Left kidney (tissue), 2 donors: ENCODE measurements around the gene FAM120B. TPM values are rescaled to one million over a fixed set of nuclear protein-coding genes. Genes with fewer than 3 reads are reported as not detected.

Experiments
- DNase-seq: peaks from one replicate; pipeline ENCODE4 v3.0.0-alpha.2; 2013
- polyA plus RNA-seq: library from polyadenylated mRNA; unstranded; fragments of 120-200 nt; gene quantifications from one replicate; pipeline ENCODE4 v1.2.1, GENCODE V29; 2013; ENCODE audit not compliant: insufficient read length

Gene FAM120B
- polyA plus RNA-seq, 1 donor = 39.9 TPM

- no peak for DNase-seq
These were observed 111.3 kb downstream of the FAM120B start for GRCh38 chr6:170417881-170418280.

- DNase-seq = no peak
These were observed 113.7 kb downstream of the FAM120B start for GRCh38 chr6:170420283-170420682.

GRCh38 chr6:170420791-170421776, 114.5 kb downstream of the FAM120B start:
- no peak for DNase-seq

- DNase-seq = no peak
These were observed 115.4 kb downstream of the FAM120B start for GRCh38 chr6:170421921-170422320.

- DNase-seq = no peak
These were observed 116.5 kb downstream of the FAM120B start for GRCh38 chr6:170423030-170423429.

- no peak for DNase-seq
These were observed 117.5 kb downstream of the FAM120B start for GRCh38 chr6:170423814-170424603.

- no peak for DNase-seq
These were observed 118.1 kb downstream of the FAM120B start for GRCh38 chr6:170424604-170425126.

GRCh38 chr6:170429450-170429849, 122.9 kb downstream of the FAM120B start:
- DNase-seq = peak; percentile 57

- DNase-seq = no peak
These were observed 126.9 kb downstream of the FAM120B start for GRCh38 chr6:170433163-170434116.

- DNase-seq = no peak
These were observed 127.7 kb downstream of the FAM120B start for GRCh38 chr6:170434117-170434820.

GRCh38 chr6:170434821-170435155, 128.2 kb downstream of the FAM120B start:
- DNase-seq = no peak

- no peak for DNase-seq
These were observed 129.2 kb downstream of the FAM120B start for GRCh38 chr6:170435766-170436165.

- DNase-seq = no peak
These were observed 129.8 kb downstream of the FAM120B start for GRCh38 chr6:170436209-170436809.

- no peak for DNase-seq
These were observed 131.3 kb downstream of the FAM120B start for GRCh38 chr6:170437719-170438401.

GRCh38 chr6:170438402-170438753, 131.8 kb downstream of the FAM120B start:
- DNase-seq = peak; percentile 93

GRCh38 chr6:170438861-170439260, 132.3 kb downstream of the FAM120B start:
- no peak for DNase-seq

- no peak for DNase-seq
These were observed 133.1 kb downstream of the FAM120B start for GRCh38 chr6:170439366-170440361.

GRCh38 chr6:170440437-170440836, 133.9 kb downstream of the FAM120B start:
- DNase-seq = no peak

- no peak for DNase-seq
These were observed 134.8 kb downstream of the FAM120B start for GRCh38 chr6:170441316-170441715.
